ENCODE measurements around the gene MICAL3. TPM values are rescaled to one million over a fixed set of nuclear protein-coding genes. Genes with fewer than 3 reads are reported as not detected.

The MICAL3 gene
- total and polyA plus RNA-seq, 9 of the 15 experiments (the other 6 are each of a cell fraction or from before 2014, with no cell fraction given) = 0.53 to 32.1 (median 12.3) TPM

- CTCF ChIA-PET (ENCODE audit: low intra/inter-chr PET ratio) = no interaction called here
- FAIRE-seq (no peak), ATAC-seq (no peak), DNase-seq (ENCODE audit: extremely low read depth in 1 of 4, low spot score in 3 of 4) (no peak)
- Histone ChIP-seq H3K27me3 (ENCODE audit: control insufficient read depth in 2 of 2, insufficient read depth in 2 of 2, low read length in 2 of 2) (no peaks in the 10 kb centered on the region), H3K4me2 (ENCODE audit: insufficient read depth, low read length) (no peak overlapping the region), H3K36me3 (ENCODE audit: control insufficient read depth, insufficient read depth, low read length) (0 out of 3 replicates have a peak, but pooled peaks cover 3% of the 10 kb centered on the region), H3K27ac (ENCODE audit: extremely low read depth, low read depth, low read length) (no peak overlapping the region), H3K9me1 (ENCODE audit: control insufficient read depth, insufficient read depth, low read length) (peaks cover 3% of the 10 kb centered on the region), H3K4me3 (no peak overlapping the region), H2AFZ (ENCODE audit: low read depth, low read length) (no peak overlapping the region), H4K20me1 (replicated peaks; ENCODE audit: control insufficient read depth, insufficient read depth, low read length) (no peaks in the 10 kb centered on the region; the same call in 1 of the 2 replicates), H3K9ac (ENCODE audit: insufficient read depth in 1 of 2, low read depth in 2 of 2, low read length in 2 of 2) (no peak overlapping the region), H3K9me3 (replicated peaks; ENCODE audit: control insufficient read depth, insufficient read depth, low read depth, low read length) (no peaks in the 10 kb centered on the region), H3K79me2 (ENCODE audit: control insufficient read depth, insufficient read depth, low read length) (peaks cover 27% of the 10 kb centered on the region), H3K4me1 (replicated peaks in 1 of 2; ENCODE audit: control insufficient read depth in 2 of 2, insufficient read depth in 2 of 2, low read length in 2 of 2) (peaks cover 0 to 24% of the 10 kb centered on the region in 2 experiments; a peak in 2 of 5 replicates)
- POLR2A ChIA-PET = interaction anchor here (0.6 kb wide), 1 partner anchor 170 kb away, joined by 3 read pairs; no protein-coding TSS in a partner anchor
- TF ChIP-seq RFX1 (IDR thresholded peaks at IDR 0.05) (no peak), ZNF551 (CRISPR knock-in tag; IDR thresholded peaks at IDR 0.05) (no peak), TCFL5 (CRISPR knock-in tag; conservative IDR thresholded peaks at IDR 0.05) (no peak), ERF (CRISPR knock-in tag; IDR thresholded peaks at IDR 0.05) (no peak), ETV1 (tag; conservative IDR thresholded peaks at IDR 0.05; ENCODE audit: low read depth) (no peak), JUN (IDR thresholded peaks at IDR 0.05; ENCODE audit: borderline replicate concordance, low read depth, low read length) (no peak), JUN (CRISPR knock-in tag; IDR thresholded peaks at IDR 0.05; ENCODE audit: borderline replicate concordance) (no peak), MED1 (CRISPR knock-in tag; IDR thresholded peaks at IDR 0.05; ENCODE audit: borderline replicate concordance) (no peak), ZNF518B (CRISPR knock-in tag; IDR thresholded peaks at IDR 0.05) (no peak), RB1 (IDR thresholded peaks at IDR 0.05; ENCODE audit: low read depth) (no peak), GABPB2 (CRISPR knock-in tag; conservative IDR thresholded peaks at IDR 0.05) (no peak), KAT7 (CRISPR knock-in tag; IDR thresholded peaks at IDR 0.05; ENCODE audit: borderline replicate concordance) (no peak), AFF1 (IDR thresholded peaks at IDR 0.05; ENCODE audit: low read depth in 1 of 2, partially characterized antibody in 2 of 2) (no peak), CBX5 (IDR thresholded peaks at IDR 0.05; ENCODE audit: borderline replicate concordance, low read depth) (no peak), STAT5A (IDR thresholded peaks at IDR 0.05; ENCODE audit: borderline replicate concordance, low read length) (no peak)
- intact Hi-C loops (cut with micrococcal nuclease) (loop anchor here (10.0 kb wide), 1 partner anchor 85 kb away; no protein-coding TSS in a partner anchor), in situ Hi-C loops (cut with MboI) (no loop called here)
- no TSS peak for BruUV-seq (replicated peaks)
- 82% methylated on average over 26 of the region's 35 CpGs for WGBS (ENCODE audit: insufficient coverage, low coverage, missing lambda C conversion rate)
Observed at GRCh38 chr22:17749605-17750395, 274.6 kb downstream of the MICAL3 start.

Data from K562 (cell line).